SU-DHL-6 (cell line): ENCODE results near the gene SHISA7.
A peak's percentile ranks its signal among the peaks of the same experiment; 100 is the strongest.

Source experiments
- H2AFZ ChIP-seq: fragments of 200-600 bp; sonication (generic); 2 replicates; pipeline ENCODE4 v1.6.1; 2014; ENCODE audit warnings: low read depth, mild to moderate bottlenecking, moderate library complexity, mixed read lengths, antibody characterized with exemption, low read length; ENCODE audit not compliant: severe bottlenecking
- H3F3A ChIP-seq: fragments of 200-600 bp; shearing (Covaris generic); 2 replicates; pipeline ENCODE4 v1.6.0; 2016; ENCODE audit warnings: antibody characterized with exemption, mild to moderate bottlenecking; ENCODE audit not compliant: insufficient read depth
- H3K27ac ChIP-seq: fragments of 200-600 bp; sonication (generic); 2 replicates; pipeline ENCODE4 v1.5.1; 2016; ENCODE audit warnings: low read depth, mild to moderate bottlenecking, low read length, moderate library complexity, mixed read lengths
- H3K27me3 ChIP-seq: fragments of 200-600 bp; sonication (generic), shearing (Covaris generic); 2 replicates; pipeline ENCODE4 v1.6.0; 2014; ENCODE audit warnings: mild to moderate bottlenecking, low read length
- H3K36me3 ChIP-seq: fragments of 200-600 bp; sonication (generic); 2 replicates; pipeline ENCODE4 v1.6.1; 2014; ENCODE audit warnings: mild to moderate bottlenecking, low read length, mixed read lengths
- H3K4me2 ChIP-seq: fragments of 300-600, 200-600 bp; shearing (Covaris generic), sonication (generic); 2 replicates; pipeline ENCODE4 v1.6.0; 2014; ENCODE audit warnings: low read length, low read depth, mild to moderate bottlenecking; ENCODE audit not compliant: poor library complexity, severe bottlenecking
- H3K4me3 ChIP-seq: fragments of 200-600 bp; sonication (generic); 2 replicates; pipeline ENCODE4 v1.5.1; 2014; ENCODE audit warnings: antibody characterized with exemption, low read length, mild to moderate bottlenecking, mixed read lengths; ENCODE audit not compliant: insufficient read depth, poor library complexity, severe bottlenecking
- H3K79me2 ChIP-seq: fragments of 200-600 bp; sonication (generic); 2 replicates; pipeline ENCODE4 v1.6.1; 2014; ENCODE audit warnings: mild to moderate bottlenecking, low read length, moderate library complexity; ENCODE audit not compliant: insufficient read depth
- H3K9ac ChIP-seq: fragments of 200-600 bp; sonication (generic); 2 replicates; pipeline ENCODE4 v1.7.0; 2014; ENCODE audit warnings: mild to moderate bottlenecking, low read length
- H3K9me2 ChIP-seq: fragments of 200-600 bp; sonication (generic); replicated peaks from 2 replicates; pipeline ENCODE4 v1.6.1; 2014; ENCODE audit warnings: low read length; ENCODE audit not compliant: insufficient read depth
- H3K9me3 ChIP-seq: fragments of 200-600 bp; sonication (generic); 2 replicates; pipeline ENCODE4 v1.6.1; 2014; ENCODE audit warnings: low read length, mixed read lengths; ENCODE audit not compliant: insufficient read depth
- H4K20me1 ChIP-seq: fragments of 200-600 bp; sonication (generic); 2 replicates; pipeline ENCODE4 v1.6.1; 2014; ENCODE audit warnings: low read depth, mild to moderate bottlenecking, antibody characterized with exemption, low read length, moderate library complexity, mixed read lengths
- CTCF ChIP-seq: fragments of 200-600 bp; sonication (generic); IDR thresholded peaks from one replicate; pipeline ENCODE4 v1.5.1; 2017; ENCODE audit warnings: antibody characterized with exemption, mild to moderate bottlenecking, low read length, moderate library complexity; ENCODE audit not compliant: insufficient read depth, poor library complexity, severe bottlenecking
- EZH2phosphoT487 ChIP-seq: fragments of 200-600 bp; sonication (generic), shearing (Covaris generic); conservative IDR thresholded peaks from 2 replicates; pipeline ENCODE4 v1.6.1; 2018; ENCODE audit warnings: mild to moderate bottlenecking, antibody characterized with exemption, low read length, moderate library complexity, mixed read lengths

Gene SHISA7

GRCh38 chr19:55471266-55471665 is 28.2 kb upstream of the SHISA7 start:
- H3K9ac ChIP-seq = no peak overlapping the region
- no peaks in the 10 kb centered on the region for H3K79me2 ChIP-seq
- H3F3A ChIP-seq = no peaks in the 10 kb centered on the region
- no peaks in the 10 kb centered on the region for H3K36me3 ChIP-seq
- H3K27me3 ChIP-seq = no peaks in the 10 kb centered on the region
- no peaks in the 10 kb centered on the region for H3K9me2 ChIP-seq
- H3K9me3 ChIP-seq = no peaks in the 10 kb centered on the region
- TF ChIP-seq CTCF = no peak
- TF ChIP-seq EZH2phosphoT487 = no peak
- H4K20me1 ChIP-seq = no peaks in the 10 kb centered on the region
- no peak overlapping the region for H3K27ac ChIP-seq
- H3K4me3 ChIP-seq = no peak overlapping the region
- H2AFZ ChIP-seq = no peak overlapping the region
- no peak overlapping the region for H3K4me2 ChIP-seq

- TF ChIP-seq CTCF (no peak), EZH2phosphoT487 (no peak)
- no peak overlapping the region for H3K4me2 ChIP-seq
- no peak overlapping the region for H3K4me3 ChIP-seq
- H3K9ac ChIP-seq = no peak overlapping the region
- H3K27ac ChIP-seq = no peak overlapping the region
- no peaks in the 10 kb centered on the region for H3K36me3 ChIP-seq
- no peaks in the 10 kb centered on the region for H3F3A ChIP-seq
- no peaks in the 10 kb centered on the region for H4K20me1 ChIP-seq
- no peaks in the 10 kb centered on the region for H3K27me3 ChIP-seq
- H3K9me3 ChIP-seq = no peaks in the 10 kb centered on the region
- no peaks in the 10 kb centered on the region for H3K79me2 ChIP-seq
- H2AFZ ChIP-seq = peak overlapping the region; percentile 15
- no peaks in the 10 kb centered on the region for H3K9me2 ChIP-seq
Measured at GRCh38 chr19:55468054-55468393, 24.9 kb upstream of the SHISA7 start.

GRCh38 chr19:55467236-55468053 is 24.3 kb upstream of the SHISA7 start:
- no peak for TF ChIP-seq EZH2phosphoT487
- peak; percentile 96 for TF ChIP-seq CTCF
- no peaks in the 10 kb centered on the region for H4K20me1 ChIP-seq
- no peak overlapping the region for H3K9ac ChIP-seq
- no peak overlapping the region for H3K4me2 ChIP-seq
- H3K9me2 ChIP-seq = no peaks in the 10 kb centered on the region
- no peaks in the 10 kb centered on the region for H3K79me2 ChIP-seq
- no peaks in the 10 kb centered on the region for H3K27me3 ChIP-seq
- H3K27ac ChIP-seq = no peak overlapping the region
- H3K36me3 ChIP-seq = no peaks in the 10 kb centered on the region
- H3K9me3 ChIP-seq = no peaks in the 10 kb centered on the region
- peak overlapping the region; percentile 15 for H2AFZ ChIP-seq
- H3K4me3 ChIP-seq = no peak overlapping the region
- H3F3A ChIP-seq = no peaks in the 10 kb centered on the region
